Cardiac muscle cell (in vitro differentiated cells and primary cell): ENCODE results near the gene CREB3L4. TPM values are rescaled to one million over a fixed set of nuclear protein-coding genes. Genes with fewer than 3 reads are reported as not detected.

Experiments
- DNase-seq, 2 donors: peaks; one replicate each; pipeline versions ENCODE4 v3.0.0 to v3.0.0-alpha.2; 2010 to 2017; ENCODE audit warnings: low read depth in 1 of 2, low spot score in 1 of 2
- H3K27ac ChIP-seq: fragments of 200-600 bp; sonication (generic); 2 replicates; pipeline ENCODE4 v1.5.1; 2016
- H3K27me3 ChIP-seq: fragments of 200-600 bp; sonication (generic); 2 replicates; pipeline ENCODE4 v1.6.0; 2016; ENCODE audit warnings: control low read depth
- H3K36me3 ChIP-seq: fragments of 200-600 bp; sonication (generic); 2 replicates; pipeline ENCODE4 v1.5.1; 2016; ENCODE audit warnings: control low read depth
- H3K4me1 ChIP-seq: fragments of 200-600 bp; sonication (generic); 2 replicates; pipeline ENCODE4 v1.8.1; 2017; ENCODE audit warnings: low read depth, mild to moderate bottlenecking, mixed run types
- H3K4me3 ChIP-seq: fragments of 200-600 bp; sonication (generic); 2 replicates; pipeline ENCODE4 v1.5.1; 2016; ENCODE audit warnings: mild to moderate bottlenecking
- H3K9me3 ChIP-seq: fragments of 200-600 bp; sonication (generic); 2 replicates; pipeline ENCODE4 v1.5.1; 2017; ENCODE audit warnings: low read depth, mild to moderate bottlenecking, control low read depth
- CTCF ChIP-seq: IDR thresholded peaks from 2 replicates; pipeline ENCODE4 v1.5.1; 2012; ENCODE audit warnings: low read depth, mild to moderate bottlenecking, low read length
- polyA plus RNA-seq: library from polyadenylated mRNA; unstranded; fragments of >200 nt; fragmentation: Nextera tagmentation; extraction: Ambion mirVana; gene quantifications from 2 replicates; pipeline ENCODE4 v1.2.1, GENCODE V29; 2016
- total RNA-seq: library from RNA; depleted of rRNA; stranded (reverse); fragments of >200 nt; gene quantifications from 2 replicates; pipeline ENCODE4 v1.2.3, GENCODE V29; 2016

The CREB3L4 gene
- total RNA-seq (34.0 and 49.5 TPM in 2 replicates), polyA plus RNA-seq (25.3 and 31.5 TPM in 2 replicates)

DNA sequence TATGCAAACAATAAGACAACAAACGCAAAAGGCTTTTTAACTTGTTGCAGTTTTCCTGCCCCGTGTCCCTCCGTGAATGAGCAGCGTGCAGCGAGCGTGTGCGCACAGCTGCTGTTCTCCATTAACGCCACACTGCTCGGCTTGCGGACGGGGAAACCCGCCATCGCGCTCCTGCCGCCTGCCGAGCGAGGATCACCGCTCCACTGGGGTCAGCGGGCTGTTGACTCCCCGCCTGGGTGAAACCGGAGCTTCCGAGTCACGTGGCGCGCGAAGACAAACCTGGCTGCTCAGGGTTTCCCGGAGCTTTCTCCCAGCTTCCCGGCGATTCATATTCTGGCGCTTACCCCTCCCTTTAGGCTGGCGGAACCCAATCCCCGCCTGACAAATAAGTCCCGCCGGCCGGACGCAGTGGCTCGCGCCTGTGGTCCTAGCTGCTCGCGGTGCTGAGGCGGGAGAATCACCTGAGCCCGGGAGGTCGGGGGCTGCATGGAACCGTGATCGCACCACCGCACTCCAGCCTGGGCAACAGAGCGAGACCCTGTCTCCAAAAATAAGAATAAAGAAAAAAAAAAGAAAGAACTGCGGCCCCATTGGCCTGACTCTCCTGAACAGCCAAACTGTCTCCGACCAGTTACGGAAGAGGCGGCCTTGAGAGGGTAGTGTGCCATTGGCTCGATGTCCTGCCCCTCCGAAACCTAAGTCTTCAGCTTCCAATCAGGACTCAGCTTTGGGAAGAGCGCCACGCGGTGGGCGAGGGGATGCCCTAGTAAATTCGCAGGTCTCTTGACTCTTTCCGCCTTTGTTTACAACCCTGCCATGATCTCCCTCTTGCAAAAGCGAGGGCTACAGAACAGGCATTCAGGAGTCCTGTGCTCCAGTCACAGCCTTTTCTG is at the start of gene CREB3L4:
Gene CREB3L4, plus strand, starts transcription at position 796 of the 893 bp plus-strand sequence. CDS start 624 bp downstream, outside the sequence.
- H3K4me3 ChIP-seq: peak within 1 kb of the TSS; percentile 57
- no peaks in the 10 kb centered on the region for H3K9me3 ChIP-seq
- peak; percentile 48 for TF ChIP-seq CTCF
- H3K36me3 ChIP-seq: no peaks in the 10 kb centered on the region
- peaks cover 10% of the 10 kb centered on the region for H3K4me1 ChIP-seq
- peak; percentile 98 to 99 for DNase-seq
- no peaks in the 10 kb centered on the region for H3K27me3 ChIP-seq
- peak within 1 kb of the TSS; percentile 92 for H3K27ac ChIP-seq

GRCh38 chr1:153919876-153920852 is 47.5 kb upstream of the CREB3L4 start:
- no peaks in the 10 kb centered on the region for H3K9me3 ChIP-seq
- H3K27ac ChIP-seq: peak overlapping the region; percentile 92
- H3K4me3 ChIP-seq: peak overlapping the region; percentile 66
- no peaks in the 10 kb centered on the region for H3K27me3 ChIP-seq
- H3K36me3 ChIP-seq: no peaks in the 10 kb centered on the region
- H3K4me1 ChIP-seq: peaks cover 30% of the 10 kb centered on the region
- peak; percentile 32 to 71 for DNase-seq
- TF ChIP-seq CTCF: peak; percentile 31

- peak overlapping the region; percentile 92 for H3K27ac ChIP-seq
- no peak for TF ChIP-seq CTCF
These were observed 46.5 kb upstream of the CREB3L4 start for GRCh38 chr1:153921080-153921802.

DNA sequence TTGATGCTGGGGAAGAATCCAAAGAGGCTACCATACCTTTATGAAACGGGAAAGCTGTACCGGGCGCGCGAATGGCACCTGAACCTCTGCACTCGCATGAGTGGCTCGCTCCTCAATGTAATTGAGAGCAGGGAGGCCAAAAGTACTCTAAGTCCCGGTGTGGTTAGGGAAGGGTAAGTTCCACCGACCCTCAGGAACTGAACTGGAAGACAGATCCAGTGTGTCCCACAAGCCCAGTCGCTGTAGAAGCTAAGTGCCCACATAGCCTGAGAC is 46.0 kb upstream of the CREB3L4 start:
- H3K4me3 ChIP-seq: peak overlapping the region; percentile 66
- TF ChIP-seq CTCF: no peak
- peak in 1 of 2 donors; percentile 37 for DNase-seq
- no peaks in the 10 kb centered on the region for H3K27me3 ChIP-seq
- H3K36me3 ChIP-seq: no peaks in the 10 kb centered on the region
- H3K4me1 ChIP-seq: peaks cover 30% of the 10 kb centered on the region
- H3K27ac ChIP-seq: peak overlapping the region; percentile 92
- H3K9me3 ChIP-seq: no peaks in the 10 kb centered on the region

More at GRCh38 chr1:153921080-153921802, 46.5 kb upstream of the CREB3L4 start:
- H3K4me1 ChIP-seq: peaks cover 30% of the 10 kb centered on the region
- H3K27me3 ChIP-seq: no peaks in the 10 kb centered on the region
- H3K36me3 ChIP-seq: no peaks in the 10 kb centered on the region
- no peaks in the 10 kb centered on the region for H3K9me3 ChIP-seq
- H3K4me3 ChIP-seq: peak overlapping the region; percentile 66
- DNase-seq: no peak
